HFFc6 (cell line): ENCODE measurements around the gene CISD1. TPM values are rescaled to one million over a fixed set of nuclear protein-coding genes. Genes with fewer than 3 reads are reported as not detected.

ENCODE experiments used
- DNase-seq: peaks from one replicate; pipeline ENCODE4 v3.0.0-alpha.2; 2018
- H3K27ac Mint-ChIP-seq: 2 replicates; pipeline ENCODE4 v1.8.0; 2020; ENCODE audit warnings: mild to moderate bottlenecking, mixed read lengths
- H3K27me3 Mint-ChIP-seq: 2 replicates; pipeline ENCODE4 v1.8.0; 2021; ENCODE audit warnings: mild to moderate bottlenecking, moderate library complexity, mixed read lengths; ENCODE audit not compliant: insufficient read depth
- H3K36me3 Mint-ChIP-seq: 2 replicates; pipeline ENCODE4 v1.8.0; 2021; ENCODE audit warnings: low read depth, mixed read lengths
- H3K4me1 Mint-ChIP-seq: 2 replicates; pipeline ENCODE4 v1.8.0; 2020; ENCODE audit warnings: low read depth, mixed read lengths
- H3K4me3 Mint-ChIP-seq: 2 replicates; pipeline ENCODE4 v1.8.0; 2020; ENCODE audit warnings: mild to moderate bottlenecking, moderate library complexity, mixed read lengths
- H3K9me3 Mint-ChIP-seq: 2 replicates; pipeline ENCODE4 v1.8.0; 2020; ENCODE audit warnings: mild to moderate bottlenecking, mixed read lengths
- CTCF ChIP-seq: fragments of 200-600 bp; sonication (generic); IDR thresholded peaks from 2 replicates; pipeline ENCODE4 v1.5.0; 2021; ENCODE audit warnings: antibody characterized with exemption, mild to moderate bottlenecking
- total RNA-seq, 6 experiments: library from RNA; stranded (reverse); fragmentation: NEBNext Ultra II Directional; extraction: Animal tissue kit (Norgen Biotek cat#: 25700); gene quantifications; 2 replicates in 1 of 6; 3 replicates in 5 of 6; pipeline ENCODE4 v1.2.3, GENCODE V29; 2021

CISD1 gene
- total RNA-seq, 6 experiments from 2014 or later, result 36.6 to 55.3 (median 43.8) TPM

GRCh38 chr10:58330431-58330830 is 61.5 kb downstream of the CISD1 start:
- DNase-seq, result no peak
- H3K9me3 Mint-ChIP-seq, result no peaks in the 10 kb centered on the region
- no peak for TF ChIP-seq CTCF
- no peak overlapping the region for H3K4me3 Mint-ChIP-seq
- peaks cover 10% of the 10 kb centered on the region for H3K27me3 Mint-ChIP-seq
- H3K27ac Mint-ChIP-seq, result no peak overlapping the region
- no peaks in the 10 kb centered on the region for H3K36me3 Mint-ChIP-seq
- peaks cover 13% of the 10 kb centered on the region for H3K4me1 Mint-ChIP-seq

- no peak overlapping the region for H3K27ac Mint-ChIP-seq
- no peak for TF ChIP-seq CTCF
Observed at GRCh38 chr10:58331646-58332045, 62.7 kb downstream of the CISD1 start.

GRCh38 chr10:58334817-58335305 is 65.9 kb downstream of the CISD1 start, which contains the start of gene UBE2D1:
UBE2D1 (plus strand) TSS chr10:58335006; CDS start chr10:58335202, 196 bp downstream.
- peaks cover 6% of the 10 kb centered on the region for H3K27me3 Mint-ChIP-seq
- H3K4me1 Mint-ChIP-seq, result peaks cover 14% of the 10 kb centered on the region
- H3K36me3 Mint-ChIP-seq, result no peaks in the 10 kb centered on the region
- no peaks in the 10 kb centered on the region for H3K9me3 Mint-ChIP-seq
- peak; percentile 51 for TF ChIP-seq CTCF
- DNase-seq, result peak; percentile 52
- H3K27ac Mint-ChIP-seq, result peak within 1 kb of the TSS; percentile 85
- peak within 1 kb of the TSS; percentile 97 for H3K4me3 Mint-ChIP-seq

More at GRCh38 chr10:58331646-58332045, 62.7 kb downstream of the CISD1 start:
- Mint-ChIP-seq H3K4me3 (no peak overlapping the region), H3K4me1 (peaks cover 23% of the 10 kb centered on the region), H3K27me3 (peaks cover 9% of the 10 kb centered on the region), H3K36me3 (no peaks in the 10 kb centered on the region), H3K9me3 (no peaks in the 10 kb centered on the region)
- DNase-seq, result no peak

- Mint-ChIP-seq H3K9me3 (no peaks in the 10 kb centered on the region), H3K27ac (peak overlapping the region; percentile 85), H3K4me3 (peak overlapping the region; percentile 97), H3K36me3 (no peaks in the 10 kb centered on the region), H3K4me1 (peaks cover 14% of the 10 kb centered on the region), H3K27me3 (peaks cover 6% of the 10 kb centered on the region)
- peak; percentile 45 for DNase-seq
- TF ChIP-seq CTCF, result no peak
Observed at GRCh38 chr10:58335306-58336005, 66.5 kb downstream of the CISD1 start.

- Mint-ChIP-seq H3K9me3 (no peaks in the 10 kb centered on the region), H3K4me1 (peaks cover 14% of the 10 kb centered on the region), H3K27me3 (peaks cover 5% of the 10 kb centered on the region), H3K36me3 (no peaks in the 10 kb centered on the region), H3K4me3 (peak overlapping the region; percentile 97), H3K27ac (peak overlapping the region; percentile 85; the same call in 1 of the 2 replicates)
- no peak for DNase-seq
- no peak for TF ChIP-seq CTCF
Observed at GRCh38 chr10:58336242-58336641, 67.3 kb downstream of the CISD1 start.

Other genes with a start within 250 kb of the CISD1 start
- 1 to 10 TPM; 3.3 to 3.8 (median 3.5) TPM for gene IPMK, start 1.3 kb upstream of the CISD1 start, total RNA-seq
- gene UBE2D1, start 65.8 kb downstream of the CISD1 start, total RNA-seq, result 10 to 100 TPM in 4 of 6 experiments, 1 to 10 TPM in 2; 8.1 to 11.3 (median 10.1) TPM
- gene TFAM, start 116.2 kb downstream of the CISD1 start, total RNA-seq, result 10 to 100 TPM; 21.4 to 27.1 (median 26.0) TPM
- gene BICC1, start 243.7 kb downstream of the CISD1 start, total RNA-seq, result 10 to 100 TPM; 55.6 to 67.7 (median 64.8) TPM